K562 (cell line): ENCODE results near the gene CACNA1S.

Source experiments
- CHCHD3 ChIP-seq: fragments of 250-450 bp; sonication (Bioruptor Pico); IDR thresholded peaks from 2 replicates; pipeline ENCODE4 v2.1.2; 2022; ENCODE audit warnings: mild to moderate bottlenecking
- CHD2 ChIP-seq: IDR thresholded peaks from 2 replicates; pipeline ENCODE4 v1.6.1; 2011; ENCODE audit warnings: low read depth, low read length
- EHMT2 ChIP-seq: fragments of 450-650 bp; IDR thresholded peaks from 2 replicates; pipeline ENCODE4 v1.6.1; 2018; ENCODE audit warnings: antibody characterized with exemption
- POLR2A ChIP-seq: fragments of 450-650 bp; conservative IDR thresholded peaks from 2 replicates; pipeline ENCODE4 v1.6.1; 2016
- RAD21 ChIP-seq, 2 experiments: fragments of 250-450 bp in 1 of 2; fragments of 450-650 bp in 1 of 2; sonication (Bioruptor Pico) in 1 of 2; formaldehyde crosslinking in 1 of 2; IDR thresholded peaks in 1 of 2; conservative IDR thresholded peaks in 1 of 2; 2 replicates each; pipeline versions ENCODE4 v1.4.0 to v1.8.0; 2020 to 2022; ENCODE audit warnings: mild to moderate bottlenecking in 2 of 2, moderate library complexity in 1 of 2
- SP1 ChIP-seq: sonication (generic); formaldehyde crosslinking; IDR thresholded peaks from 2 replicates; pipeline ENCODE4 v1.8.1; 2022; ENCODE audit warnings: mild to moderate bottlenecking, missing genetic modification reagents
- ZNF184 ChIP-seq: sonication (generic); formaldehyde crosslinking; IDR thresholded peaks from 2 replicates; pipeline ENCODE4 v1.5.0; 2020; ENCODE audit warnings: missing genetic modification reagents
- ZNF431 ChIP-seq: sonication (generic); formaldehyde crosslinking; IDR thresholded peaks from 2 replicates; pipeline ENCODE4 v1.8.0; 2022; ENCODE audit warnings: mild to moderate bottlenecking, missing genetic modification reagents
- ZNF780A ChIP-seq: fragments of 250-450 bp; sonication (Bioruptor Pico); IDR thresholded peaks from 2 replicates; pipeline ENCODE4 v1.5.0; 2021; ENCODE audit warnings: mild to moderate bottlenecking
- TF ChIP-seq, protein P1 (sequence below), 2 experiments: fragments of 450-650 bp in 1 of 2; sonication (generic) in 1 of 2; formaldehyde crosslinking in 1 of 2; IDR thresholded peaks; 2 replicates each; pipeline versions ENCODE4 v1.7.1 to v1.9.0; 2016 to 2022; ENCODE audit warnings: inconsistent platforms in 1 of 2, mild to moderate bottlenecking in 1 of 2, missing genetic modification reagents in 1 of 2
- TF ChIP-seq, protein P2 (sequence below), 3 experiments: IDR thresholded peaks in 2 of 3; conservative IDR thresholded peaks in 1 of 3; 2 replicates each; pipeline ENCODE4 v1.5.1; 2011 to 2012; ENCODE audit warnings: low read length in 3 of 3, mild to moderate bottlenecking in 3 of 3, control low read depth in 2 of 3, improper control_type of control experiment in 1 of 3, inconsistent platforms in 1 of 3, low read depth in 1 of 3, mixed read lengths in 1 of 3, moderate library complexity in 1 of 3; ENCODE audit not compliant: insufficient read depth in 2 of 3
- TF ChIP-seq, protein P3 (sequence below): sonication (generic); formaldehyde crosslinking; IDR thresholded peaks from 2 replicates; pipeline ENCODE4 v1.8.0; 2023; ENCODE audit warnings: mild to moderate bottlenecking, missing genetic modification reagents

DNA sequence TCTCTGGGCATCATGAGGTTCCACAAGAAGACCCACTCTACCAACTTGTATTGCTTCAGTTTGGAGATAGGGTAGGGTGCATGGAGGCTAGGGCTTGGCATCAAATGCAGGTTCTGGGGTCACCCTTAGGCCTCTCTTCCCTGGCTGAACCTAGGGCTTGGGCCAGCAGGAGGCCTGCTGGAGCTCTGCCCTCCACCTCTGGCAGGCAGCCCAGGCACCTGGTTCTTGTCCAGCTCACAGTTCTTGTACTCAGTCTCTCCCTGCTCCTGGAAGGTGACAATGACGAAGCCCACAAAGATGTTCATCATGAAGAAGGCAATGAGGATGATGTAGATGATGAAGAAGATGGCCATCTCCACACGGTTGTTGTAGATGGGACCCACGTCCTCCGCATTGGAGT lies 51.2 kb downstream of the CACNA1S start:
- no peak for TF ChIP-seq CHCHD3 (CRISPR knock-in tag)
- no peak for TF ChIP-seq SP1 (CRISPR knock-in tag)
- TF ChIP-seq, protein P1, sequence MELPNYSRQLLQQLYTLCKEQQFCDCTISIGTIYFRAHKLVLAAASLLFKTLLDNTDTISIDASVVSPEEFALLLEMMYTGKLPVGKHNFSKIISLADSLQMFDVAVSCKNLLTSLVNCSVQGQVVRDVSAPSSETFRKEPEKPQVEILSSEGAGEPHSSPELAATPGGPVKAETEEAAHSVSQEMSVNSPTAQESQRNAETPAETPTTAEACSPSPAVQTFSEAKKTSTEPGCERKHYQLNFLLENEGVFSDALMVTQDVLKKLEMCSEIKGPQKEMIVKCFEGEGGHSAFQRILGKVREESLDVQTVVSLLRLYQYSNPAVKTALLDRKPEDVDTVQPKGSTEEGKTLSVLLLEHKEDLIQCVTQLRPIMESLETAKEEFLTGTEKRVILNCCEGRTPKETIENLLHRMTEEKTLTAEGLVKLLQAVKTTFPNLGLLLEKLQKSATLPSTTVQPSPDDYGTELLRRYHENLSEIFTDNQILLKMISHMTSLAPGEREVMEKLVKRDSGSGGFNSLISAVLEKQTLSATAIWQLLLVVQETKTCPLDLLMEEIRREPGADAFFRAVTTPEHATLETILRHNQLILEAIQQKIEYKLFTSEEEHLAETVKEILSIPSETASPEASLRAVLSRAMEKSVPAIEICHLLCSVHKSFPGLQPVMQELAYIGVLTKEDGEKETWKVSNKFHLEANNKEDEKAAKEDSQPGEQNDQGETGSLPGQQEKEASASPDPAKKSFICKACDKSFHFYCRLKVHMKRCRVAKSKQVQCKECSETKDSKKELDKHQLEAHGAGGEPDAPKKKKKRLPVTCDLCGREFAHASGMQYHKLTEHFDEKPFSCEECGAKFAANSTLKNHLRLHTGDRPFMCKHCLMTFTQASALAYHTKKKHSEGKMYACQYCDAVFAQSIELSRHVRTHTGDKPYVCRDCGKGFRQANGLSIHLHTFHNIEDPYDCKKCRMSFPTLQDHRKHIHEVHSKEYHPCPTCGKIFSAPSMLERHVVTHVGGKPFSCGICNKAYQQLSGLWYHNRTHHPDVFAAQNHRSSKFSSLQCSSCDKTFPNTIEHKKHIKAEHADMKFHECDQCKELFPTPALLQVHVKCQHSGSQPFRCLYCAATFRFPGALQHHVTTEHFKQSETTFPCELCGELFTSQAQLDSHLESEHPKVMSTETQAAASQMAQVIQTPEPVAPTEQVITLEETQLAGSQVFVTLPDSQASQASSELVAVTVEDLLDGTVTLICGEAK (IDR thresholded peaks at IDR 0.05), result no peak
- TF ChIP-seq, protein P1 (CRISPR knock-in tag; IDR thresholded peaks at IDR 0.05), result no peak
- no peak for TF ChIP-seq RAD21 (CRISPR knock-in tag; conservative IDR thresholded peaks at IDR 0.05 in 1 of 2, IDR thresholded peaks at IDR 0.05 in 1 of 2)
- TF ChIP-seq, protein P2, sequence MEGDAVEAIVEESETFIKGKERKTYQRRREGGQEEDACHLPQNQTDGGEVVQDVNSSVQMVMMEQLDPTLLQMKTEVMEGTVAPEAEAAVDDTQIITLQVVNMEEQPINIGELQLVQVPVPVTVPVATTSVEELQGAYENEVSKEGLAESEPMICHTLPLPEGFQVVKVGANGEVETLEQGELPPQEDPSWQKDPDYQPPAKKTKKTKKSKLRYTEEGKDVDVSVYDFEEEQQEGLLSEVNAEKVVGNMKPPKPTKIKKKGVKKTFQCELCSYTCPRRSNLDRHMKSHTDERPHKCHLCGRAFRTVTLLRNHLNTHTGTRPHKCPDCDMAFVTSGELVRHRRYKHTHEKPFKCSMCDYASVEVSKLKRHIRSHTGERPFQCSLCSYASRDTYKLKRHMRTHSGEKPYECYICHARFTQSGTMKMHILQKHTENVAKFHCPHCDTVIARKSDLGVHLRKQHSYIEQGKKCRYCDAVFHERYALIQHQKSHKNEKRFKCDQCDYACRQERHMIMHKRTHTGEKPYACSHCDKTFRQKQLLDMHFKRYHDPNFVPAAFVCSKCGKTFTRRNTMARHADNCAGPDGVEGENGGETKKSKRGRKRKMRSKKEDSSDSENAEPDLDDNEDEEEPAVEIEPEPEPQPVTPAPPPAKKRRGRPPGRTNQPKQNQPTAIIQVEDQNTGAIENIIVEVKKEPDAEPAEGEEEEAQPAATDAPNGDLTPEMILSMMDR (IDR thresholded peaks at IDR 0.05 in 2 of 3, conservative IDR thresholded peaks at IDR 0.05 in 1 of 3; ENCODE audit: insufficient read depth in 2 of 3, low read depth in 1 of 3, low read length in 3 of 3), result no peak
- TF ChIP-seq POLR2A, result no peak
- TF ChIP-seq ZNF184 (CRISPR knock-in tag), result no peak
- TF ChIP-seq, protein P3, sequence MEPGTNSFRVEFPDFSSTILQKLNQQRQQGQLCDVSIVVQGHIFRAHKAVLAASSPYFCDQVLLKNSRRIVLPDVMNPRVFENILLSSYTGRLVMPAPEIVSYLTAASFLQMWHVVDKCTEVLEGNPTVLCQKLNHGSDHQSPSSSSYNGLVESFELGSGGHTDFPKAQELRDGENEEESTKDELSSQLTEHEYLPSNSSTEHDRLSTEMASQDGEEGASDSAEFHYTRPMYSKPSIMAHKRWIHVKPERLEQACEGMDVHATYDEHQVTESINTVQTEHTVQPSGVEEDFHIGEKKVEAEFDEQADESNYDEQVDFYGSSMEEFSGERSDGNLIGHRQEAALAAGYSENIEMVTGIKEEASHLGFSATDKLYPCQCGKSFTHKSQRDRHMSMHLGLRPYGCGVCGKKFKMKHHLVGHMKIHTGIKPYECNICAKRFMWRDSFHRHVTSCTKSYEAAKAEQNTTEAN (CRISPR knock-in tag), result no peak
- no peak for TF ChIP-seq EHMT2
- TF ChIP-seq CHD2, result no peak
- no peak for TF ChIP-seq ZNF431 (CRISPR knock-in tag)
- no peak for TF ChIP-seq ZNF780A
